Endothelial cell of umbilical vein (primary cell): ENCODE data around the gene TPCN1. TPM values are rescaled to one million over a fixed set of nuclear protein-coding genes. Genes with fewer than 3 reads are reported as not detected.

Source experiments
- BruUV-seq: library from RNA; stranded (reverse); fragments of 400-500 nt; replicated peaks from 2 replicates; lab custom pipeline; 2021; lab: Mats Ljungman, UMichigan
- CTCF ChIA-PET: fragments of 300-600, 350-600 bp; sonication (Branson Sonifier 250); formaldehyde crosslinking; loops from one replicate; lab custom pipeline; 2021; ENCODE audit warnings: antibody characterized with exemption, inconsistent platforms; lab: Charles Lee
- POLR2A ChIA-PET: fragments of 300-600, 350-600 bp; sonication (Branson Sonifier 250); formaldehyde crosslinking; loops from one replicate; lab custom pipeline; 2021; ENCODE audit warnings: antibody characterized with exemption, inconsistent platforms; lab: Charles Lee
- DNase-seq: peaks from one replicate; pipeline ENCODE4 v3.0.0-alpha.2; 2011; ENCODE audit warnings: low read depth, low spot score
- FAIRE-seq: peaks from 2 replicates; lab custom pipeline; 2011; peaks lifted over from hg19 to GRCh38; lab: Jason Lieb, UNC
- H2AFZ ChIP-seq: 2 replicates; pipeline ENCODE4 v1.6.0; 2012; ENCODE audit warnings: low read depth, low read length, control low read depth, inconsistent platforms
- H3K27ac ChIP-seq: 2 replicates; pipeline ENCODE4 v1.5.1; 2011; ENCODE audit warnings: low read depth, mild to moderate bottlenecking, control low read depth, low read length, moderate library complexity; ENCODE audit not compliant: insufficient read depth
- H3K27me3 ChIP-seq, 2 experiments: 2 replicates each; pipeline versions ENCODE4 v1.6.0 to v1.6.1; 2011; ENCODE audit warnings: low read length in 2 of 2, mixed read lengths in 1 of 2; ENCODE audit not compliant: control insufficient read depth in 2 of 2, insufficient read depth in 2 of 2
- H3K36me3 ChIP-seq, 2 experiments: 2 replicates in 1 of 2; 3 replicates in 1 of 2; pipeline ENCODE4 v1.5.1; 2011; ENCODE audit warnings: low read length in 2 of 2, mild to moderate bottlenecking in 1 of 2, moderate library complexity in 1 of 2; ENCODE audit not compliant: control insufficient read depth in 2 of 2, insufficient read depth in 2 of 2; ENCODE audit errors: extremely low read depth in 1 of 2
- H3K4me1 ChIP-seq: 3 replicates; pipeline ENCODE4 v1.5.1; 2011; ENCODE audit warnings: mild to moderate bottlenecking, low read length; ENCODE audit not compliant: control insufficient read depth, insufficient read depth; ENCODE audit errors: extremely low read depth
- H3K4me2 ChIP-seq: 2 replicates; pipeline ENCODE4 v1.6.1; 2011; ENCODE audit warnings: low read length, control low read depth, mixed read lengths; ENCODE audit not compliant: insufficient read depth
- H3K4me3 ChIP-seq, 3 experiments: fragments of 200-600 bp in 1 of 3; sonication (generic), shearing (Covaris generic) in 1 of 3; replicated peaks in 1 of 3; 2 replicates each; pipeline ENCODE4 v1.5.1; 2011 to 2016; ENCODE audit warnings: control low read depth in 3 of 3, low read length in 3 of 3, mild to moderate bottlenecking in 2 of 3, inconsistent platforms in 1 of 3, low read depth in 1 of 3, moderate library complexity in 1 of 3; ENCODE audit not compliant: insufficient read depth in 1 of 3
- H3K79me2 ChIP-seq: 2 replicates; pipeline ENCODE4 v1.6.0; 2012; ENCODE audit warnings: low read length, inconsistent platforms; ENCODE audit not compliant: control insufficient read depth, insufficient read depth
- H3K9ac ChIP-seq: replicated peaks from 2 replicates; pipeline ENCODE3; 2011; ENCODE audit warnings: low read length, control low read depth; ENCODE audit not compliant: insufficient read depth; ENCODE audit errors: extremely low read depth
- H3K9me1 ChIP-seq: replicated peaks from 3 replicates; pipeline ENCODE4 v1.6.0; 2011; ENCODE audit warnings: mild to moderate bottlenecking, low read length; ENCODE audit not compliant: control insufficient read depth, insufficient read depth; ENCODE audit errors: extremely low read depth
- H3K9me3 ChIP-seq: replicated peaks from 2 replicates; pipeline ENCODE4 v1.5.1; 2012; ENCODE audit warnings: low read length, inconsistent platforms; ENCODE audit not compliant: control insufficient read depth, insufficient read depth
- H4K20me1 ChIP-seq: replicated peaks from 2 replicates; pipeline ENCODE3; 2011; ENCODE audit warnings: mild to moderate bottlenecking, low read length; ENCODE audit not compliant: control insufficient read depth, insufficient read depth; ENCODE audit errors: extremely low read depth
- EZH2 ChIP-seq: IDR thresholded peaks from 2 replicates; pipeline ENCODE4 v1.6.1; 2012; ENCODE audit warnings: borderline replicate concordance, low read depth, mild to moderate bottlenecking, moderate library complexity, low read length, inconsistent platforms; ENCODE audit not compliant: severe bottlenecking
- FOS ChIP-seq: IDR thresholded peaks from 2 replicates; pipeline ENCODE4 v1.6.1; 2011; ENCODE audit warnings: mild to moderate bottlenecking, low read length, moderate library complexity, borderline replicate concordance; ENCODE audit not compliant: insufficient read depth
- GATA2 ChIP-seq: IDR thresholded peaks from 2 replicates; pipeline ENCODE4 v1.7.0; 2011; ENCODE audit warnings: low read depth, mild to moderate bottlenecking, moderate library complexity, mixed read lengths, low read length; ENCODE audit not compliant: insufficient read length, insufficient read depth
- JUN ChIP-seq: IDR thresholded peaks from 2 replicates; pipeline ENCODE4 v1.6.1; 2011; ENCODE audit warnings: borderline replicate concordance, low read depth; ENCODE audit not compliant: insufficient read length, insufficient read depth
- MYC ChIP-seq: IDR thresholded peaks from one replicate; pipeline ENCODE4 v1.6.1; 2011; ENCODE audit warnings: mild to moderate bottlenecking, low read depth, low read length
- POLR2A ChIP-seq: IDR thresholded peaks from 2 replicates; pipeline ENCODE4 v1.6.1; 2012; ENCODE audit warnings: low read depth, mild to moderate bottlenecking, control low read depth, low read length
- POLR2AphosphoS5 ChIP-seq: IDR thresholded peaks from 2 replicates; pipeline ENCODE4 v1.6.1; 2012; ENCODE audit warnings: low read depth, mild to moderate bottlenecking, control low read depth, low read length, moderate library complexity; ENCODE audit not compliant: insufficient read depth
- dilution Hi-C: fragments of 300-500 bp; cut with MboI; formaldehyde crosslinking; loops from one replicate; pipeline ENCODE4 v1.15.0; 2019; ENCODE audit warnings: low sequenced_read_pairs; ENCODE audit not compliant: extremely low pct_ligation_motif_present
- intact Hi-C: fragments of 100-400 bp; cut with micrococcal nuclease; formaldehyde crosslinking; loops from one replicate; pipeline ENCODE4 v1.10.0; 2022
- polyA plus RNA-seq, 4 experiments: library from polyadenylated mRNA; depleted of rRNA in 3 of 4; stranded (reverse) in 3 of 4; unstranded in 1 of 4; fragments of >200 nt; gene quantifications; 2 replicates each; pipeline versions ENCODE4 v1.2.1 to v1.2.3, GENCODE V29; 2011 to 2012; ENCODE audit warnings: missing spikeins in 1 of 4
- total RNA-seq: library from RNA; stranded (reverse); gene quantifications from 2 replicates; pipeline ENCODE4 v1.2.3, GENCODE V29; 2021
- TF ChIP-seq, protein P1 (sequence below): IDR thresholded peaks from 2 replicates; pipeline ENCODE4 v1.6.1; 2011; ENCODE audit not compliant: insufficient read depth, insufficient read length
- TF ChIP-seq, protein P2 (sequence below), 2 donors: IDR thresholded peaks; 1 replicate in 1 of 2; 2 replicates in 1 of 2; pipeline ENCODE4 v1.5.1; 2011; ENCODE audit warnings: low read length in 2 of 2, mild to moderate bottlenecking in 2 of 2, moderate library complexity in 2 of 2, control low read depth in 1 of 2, inconsistent platforms in 1 of 2, low read depth in 1 of 2; ENCODE audit not compliant: insufficient read depth in 1 of 2; ENCODE audit errors: extremely low read depth in 1 of 2

The TPCN1 gene
- total and polyA plus RNA-seq, 2 donors (not counting 3 experiments of a cell fraction or from before 2014, with no cell fraction given): 19.5 to 28.3 TPM

DNA sequence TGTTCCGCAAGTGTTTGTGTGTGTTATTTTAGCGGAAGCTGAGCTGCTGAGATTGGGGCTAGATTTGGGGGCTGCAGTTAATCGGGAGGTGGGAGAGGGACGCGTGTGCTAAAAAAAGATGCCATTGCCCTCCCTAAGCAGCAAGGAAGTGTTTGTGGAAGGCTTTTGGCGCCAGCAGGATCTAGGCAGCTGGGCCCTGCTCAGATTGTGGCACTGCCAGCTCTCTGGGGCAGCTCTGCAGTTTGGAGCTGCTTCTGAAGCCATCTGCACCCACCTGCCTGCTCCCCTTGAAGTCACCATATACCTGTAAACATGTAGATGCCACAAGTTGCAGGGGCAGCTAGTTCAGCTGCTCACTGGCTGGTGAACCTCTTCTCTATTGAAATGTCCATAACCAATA is 28.8 kb downstream of the TPCN1 start:
- no peak for TF ChIP-seq JUN
- no peak for TF ChIP-seq FOS
- no peak for TF ChIP-seq MYC
- TF ChIP-seq, protein P1, sequence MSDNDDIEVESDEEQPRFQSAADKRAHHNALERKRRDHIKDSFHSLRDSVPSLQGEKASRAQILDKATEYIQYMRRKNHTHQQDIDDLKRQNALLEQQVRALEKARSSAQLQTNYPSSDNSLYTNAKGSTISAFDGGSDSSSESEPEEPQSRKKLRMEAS: no peak
- no peak for TF ChIP-seq POLR2A
- TF ChIP-seq GATA2: no peak
- TF ChIP-seq POLR2AphosphoS5: no peak
- TF ChIP-seq EZH2: no peak
- TF ChIP-seq, protein P2, sequence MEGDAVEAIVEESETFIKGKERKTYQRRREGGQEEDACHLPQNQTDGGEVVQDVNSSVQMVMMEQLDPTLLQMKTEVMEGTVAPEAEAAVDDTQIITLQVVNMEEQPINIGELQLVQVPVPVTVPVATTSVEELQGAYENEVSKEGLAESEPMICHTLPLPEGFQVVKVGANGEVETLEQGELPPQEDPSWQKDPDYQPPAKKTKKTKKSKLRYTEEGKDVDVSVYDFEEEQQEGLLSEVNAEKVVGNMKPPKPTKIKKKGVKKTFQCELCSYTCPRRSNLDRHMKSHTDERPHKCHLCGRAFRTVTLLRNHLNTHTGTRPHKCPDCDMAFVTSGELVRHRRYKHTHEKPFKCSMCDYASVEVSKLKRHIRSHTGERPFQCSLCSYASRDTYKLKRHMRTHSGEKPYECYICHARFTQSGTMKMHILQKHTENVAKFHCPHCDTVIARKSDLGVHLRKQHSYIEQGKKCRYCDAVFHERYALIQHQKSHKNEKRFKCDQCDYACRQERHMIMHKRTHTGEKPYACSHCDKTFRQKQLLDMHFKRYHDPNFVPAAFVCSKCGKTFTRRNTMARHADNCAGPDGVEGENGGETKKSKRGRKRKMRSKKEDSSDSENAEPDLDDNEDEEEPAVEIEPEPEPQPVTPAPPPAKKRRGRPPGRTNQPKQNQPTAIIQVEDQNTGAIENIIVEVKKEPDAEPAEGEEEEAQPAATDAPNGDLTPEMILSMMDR (IDR thresholded peaks at IDR 0.05; ENCODE audit: extremely low read depth in 1 of 2, insufficient read depth in 1 of 2, low read depth in 1 of 2, low read length in 2 of 2): no peak
- intact Hi-C loops: no loop called here
- POLR2A ChIA-PET: no interaction called here

More for the DNA sequence above, 28.8 kb downstream of the TPCN1 start:
- no peak overlapping the region for H2AFZ ChIP-seq
- H4K20me1 ChIP-seq: no peaks in the 10 kb centered on the region
- no peaks in the 10 kb centered on the region for H3K27me3 ChIP-seq
- no peak overlapping the region for H3K9ac ChIP-seq
- dilution Hi-C loops: no loop called here
- H3K79me2 ChIP-seq: no peaks in the 10 kb centered on the region
- no TSS peak for BruUV-seq
- peaks cover 21% of the 10 kb centered on the region for H3K4me1 ChIP-seq
- H3K27ac ChIP-seq: no peak overlapping the region
- peaks cover 0 to 3% of the 10 kb centered on the region in 2 experiments for H3K36me3 ChIP-seq
- no peak for FAIRE-seq
- no peak overlapping the region for H3K4me2 ChIP-seq
- H3K4me3 ChIP-seq: no peak overlapping the region
- H3K9me1 ChIP-seq: no peaks in the 10 kb centered on the region
- CTCF ChIA-PET: interaction anchor here (0.6 to 1.0 kb wide), 2 partner anchors 53 kb away, joined by 3 read pairs; no protein-coding TSS in a partner anchor
- H3K9me3 ChIP-seq: no peaks in the 10 kb centered on the region
- DNase-seq: no peak
